WI38 (cell line): ENCODE results near the gene ZC3H12C.
A peak's percentile ranks its signal among the peaks of the same experiment; 100 is the strongest.

ENCODE experiments used
- H3K4me3 ChIP-seq: 2 replicates; pipeline ENCODE4 v1.5.1; 2011; ENCODE audit warnings: low read depth, mild to moderate bottlenecking, control low read depth, low read length
- TF ChIP-seq, protein P1 (sequence below): IDR thresholded peaks from 2 replicates; pipeline ENCODE4 v1.5.1; 2012; ENCODE audit warnings: low read depth, mild to moderate bottlenecking, control low read depth, low read length

Gene ZC3H12C

DNA sequence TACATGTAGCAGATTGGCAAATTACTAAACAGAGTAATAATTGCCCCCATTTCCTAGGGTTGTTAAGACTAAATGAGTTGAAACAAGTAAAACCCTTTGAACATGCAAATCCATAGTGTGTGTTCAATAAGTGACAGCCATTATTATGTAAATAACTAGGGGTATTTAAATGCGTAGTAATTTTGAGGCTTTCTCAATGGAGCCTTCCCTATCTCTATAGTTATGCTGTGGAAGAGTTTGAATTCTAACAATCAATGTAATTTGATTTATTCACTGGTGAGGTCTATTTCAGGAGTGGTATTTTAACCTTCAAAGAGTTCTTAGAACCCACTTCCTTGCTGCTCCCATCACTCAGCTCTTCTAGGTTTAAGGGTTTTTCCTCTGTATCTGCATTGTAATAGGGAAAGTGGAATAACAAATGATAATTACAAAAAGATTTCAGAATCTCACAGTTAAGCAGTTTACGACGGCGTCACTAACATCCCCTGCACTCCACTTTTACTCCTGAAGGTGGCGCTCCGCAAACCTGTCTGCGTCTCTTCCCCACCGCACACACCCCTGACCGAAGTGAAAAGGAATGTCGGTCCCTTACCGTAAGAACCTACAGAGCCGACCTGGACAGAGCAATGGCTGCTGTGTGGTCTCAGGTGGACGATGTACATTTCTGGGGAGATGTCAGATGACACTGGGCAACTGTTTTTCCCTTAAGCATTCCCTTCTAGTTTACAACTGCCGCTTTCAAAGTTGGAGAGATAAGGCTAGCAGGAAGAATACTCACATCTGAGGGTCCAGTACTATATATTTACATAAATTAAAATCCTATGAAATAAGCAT is 80.8 kb downstream of the ZC3H12C start:
- peak overlapping the region; percentile 30; the same call in 1 of the 2 replicates for H3K4me3 ChIP-seq
- TF ChIP-seq, protein P1, sequence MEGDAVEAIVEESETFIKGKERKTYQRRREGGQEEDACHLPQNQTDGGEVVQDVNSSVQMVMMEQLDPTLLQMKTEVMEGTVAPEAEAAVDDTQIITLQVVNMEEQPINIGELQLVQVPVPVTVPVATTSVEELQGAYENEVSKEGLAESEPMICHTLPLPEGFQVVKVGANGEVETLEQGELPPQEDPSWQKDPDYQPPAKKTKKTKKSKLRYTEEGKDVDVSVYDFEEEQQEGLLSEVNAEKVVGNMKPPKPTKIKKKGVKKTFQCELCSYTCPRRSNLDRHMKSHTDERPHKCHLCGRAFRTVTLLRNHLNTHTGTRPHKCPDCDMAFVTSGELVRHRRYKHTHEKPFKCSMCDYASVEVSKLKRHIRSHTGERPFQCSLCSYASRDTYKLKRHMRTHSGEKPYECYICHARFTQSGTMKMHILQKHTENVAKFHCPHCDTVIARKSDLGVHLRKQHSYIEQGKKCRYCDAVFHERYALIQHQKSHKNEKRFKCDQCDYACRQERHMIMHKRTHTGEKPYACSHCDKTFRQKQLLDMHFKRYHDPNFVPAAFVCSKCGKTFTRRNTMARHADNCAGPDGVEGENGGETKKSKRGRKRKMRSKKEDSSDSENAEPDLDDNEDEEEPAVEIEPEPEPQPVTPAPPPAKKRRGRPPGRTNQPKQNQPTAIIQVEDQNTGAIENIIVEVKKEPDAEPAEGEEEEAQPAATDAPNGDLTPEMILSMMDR = peak; percentile 83

DNA sequence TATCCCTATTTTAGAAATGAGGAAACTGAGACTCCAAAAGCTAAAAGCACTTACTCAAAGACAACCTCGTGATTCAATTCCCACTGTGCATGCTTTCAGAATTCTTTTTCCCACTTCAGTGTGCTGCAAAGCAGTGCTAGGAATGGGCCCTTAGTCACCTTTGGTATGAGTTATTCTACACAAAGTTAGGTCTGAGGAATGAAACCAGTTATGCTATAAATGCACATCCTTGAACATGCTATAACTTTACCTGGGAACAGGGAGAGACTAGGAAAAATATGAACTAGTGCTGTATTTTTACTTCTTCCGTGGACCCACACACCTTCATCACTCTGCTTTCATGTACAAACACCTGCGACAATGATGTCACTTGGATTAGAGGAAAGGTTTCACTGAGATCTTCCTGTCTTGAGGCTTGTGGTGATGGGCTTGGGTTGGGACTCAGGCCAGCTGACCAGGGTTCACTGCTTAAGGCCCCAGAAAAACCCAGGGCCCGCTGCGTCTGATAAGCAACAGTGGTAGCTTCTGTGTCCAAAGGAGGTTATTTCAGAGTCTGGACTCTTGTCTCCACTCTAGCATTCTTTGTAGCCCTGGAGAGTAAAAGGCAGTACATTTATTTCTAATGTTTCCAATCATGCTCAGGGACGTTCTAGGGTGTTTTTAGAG is 81.6 kb downstream of the ZC3H12C start:
- TF ChIP-seq, protein P1 = no peak
- no peak overlapping the region; the same call in 1 of the 2 replicates for H3K4me3 ChIP-seq

DNA sequence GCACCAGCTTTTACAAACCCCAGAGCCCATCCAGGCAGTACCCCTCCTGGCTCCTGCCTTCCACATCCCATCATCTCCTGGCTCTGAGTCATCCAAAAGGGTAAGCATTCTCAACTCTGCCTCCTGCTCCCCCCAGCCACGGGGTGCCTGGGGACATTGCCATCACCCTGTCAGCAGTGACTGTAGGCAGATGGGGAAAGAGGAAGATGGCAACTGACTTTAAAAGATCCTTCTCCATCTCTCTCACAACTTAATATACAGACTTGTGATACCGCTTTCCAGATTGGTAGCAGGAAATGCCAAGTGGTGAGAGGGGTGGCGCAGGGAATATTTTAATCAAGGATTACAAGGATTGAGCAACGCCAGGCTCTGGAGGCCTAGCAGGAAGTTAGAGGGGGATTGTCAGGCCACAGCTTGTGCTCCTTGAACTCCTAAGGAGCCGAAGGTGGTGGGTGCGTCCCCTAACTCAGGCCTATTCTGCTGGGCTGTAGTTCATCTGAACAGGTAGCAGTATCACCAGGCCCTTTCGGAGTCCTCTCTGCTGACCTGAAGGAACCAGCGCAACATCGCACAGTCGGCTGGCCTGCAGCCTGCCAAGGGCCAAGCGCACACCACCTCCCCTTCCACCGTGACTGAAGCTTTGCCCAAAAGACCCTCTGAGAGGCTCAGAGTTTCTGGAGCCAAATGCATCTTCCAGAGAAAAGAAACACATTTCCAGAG is 83.3 kb downstream of the ZC3H12C start:
- no peak overlapping the region for H3K4me3 ChIP-seq
- TF ChIP-seq, protein P1 = no peak

DNA sequence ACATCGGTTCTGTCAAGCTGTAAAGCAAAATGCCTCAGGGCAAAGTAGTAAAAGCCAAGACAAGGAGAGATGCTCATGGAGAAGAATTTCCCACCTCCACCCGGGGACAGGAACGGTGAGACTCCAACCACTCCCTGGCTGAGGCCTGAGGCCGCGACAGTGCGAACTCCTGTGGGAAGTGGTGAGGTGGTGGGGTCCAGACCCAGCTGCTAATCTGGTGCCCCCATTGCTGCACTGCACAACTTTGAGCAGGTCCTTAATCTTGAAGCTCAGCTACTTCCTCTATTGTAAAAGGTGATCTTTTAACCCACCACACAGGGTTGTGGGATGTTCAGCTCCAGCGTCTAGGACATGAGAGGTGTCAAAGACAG is 83.9 kb downstream of the ZC3H12C start:
- TF ChIP-seq, protein P1 = no peak
- H3K4me3 ChIP-seq = no peak overlapping the region

DNA sequence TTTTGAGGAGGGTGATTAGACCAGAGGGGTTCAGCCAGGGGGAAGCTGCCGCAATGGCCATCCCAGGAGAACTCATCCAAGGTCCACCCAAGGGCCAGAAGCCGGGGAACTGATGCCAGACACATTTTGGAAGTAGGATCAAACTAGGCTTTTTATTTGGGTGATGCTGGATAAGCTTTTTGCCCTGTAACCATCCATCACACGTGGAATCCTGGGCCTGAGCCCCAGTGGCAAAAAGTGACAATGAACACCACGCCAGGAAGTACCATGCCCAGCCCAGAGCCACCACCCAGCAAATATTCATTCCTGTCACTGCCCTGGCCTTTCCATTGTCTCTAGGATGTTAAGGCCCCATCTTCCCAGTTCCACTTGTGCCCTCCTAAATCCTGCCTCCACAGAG is 85.9 kb downstream of the ZC3H12C start:
- TF ChIP-seq, protein P1 = no peak
- no peak overlapping the region for H3K4me3 ChIP-seq

DNA sequence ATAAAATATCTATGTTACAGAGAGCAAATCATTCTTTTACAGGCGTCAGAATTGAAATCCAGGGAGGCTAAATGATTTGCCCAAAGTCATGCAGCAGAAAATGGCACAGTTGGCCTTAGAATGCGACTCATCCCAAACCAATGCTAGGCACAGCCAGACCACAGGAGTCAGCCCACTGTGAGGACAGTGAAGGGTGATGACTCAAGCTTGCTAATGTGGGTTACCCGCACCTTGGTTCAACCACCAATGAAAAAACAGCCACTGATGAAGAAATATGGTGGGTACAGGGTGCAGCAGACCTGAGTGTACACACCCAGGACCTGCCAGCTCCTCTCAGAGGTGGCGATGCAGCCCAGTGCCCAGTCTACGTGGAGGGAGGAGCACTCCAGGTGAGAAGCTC is 89.7 kb downstream of the ZC3H12C start:
- H3K4me3 ChIP-seq = no peak overlapping the region
- TF ChIP-seq, protein P1 = no peak
